ENCODE measurements around the gene CKAP4. TPM values are rescaled to one million over a fixed set of nuclear protein-coding genes. Genes with fewer than 3 reads are reported as not detected.

Gene CKAP4
- total and polyA plus RNA-seq, 4 donors, result 13.1 to 28.0 (median 25.2) TPM

- TF ChIP-seq RXRA (IDR thresholded peaks at IDR 0.05) (no peak), FOXA2 (IDR thresholded peaks at IDR 0.05) (no peak), GABPA (IDR thresholded peaks at IDR 0.05 in 1 of 2, conservative IDR thresholded peaks at IDR 0.05 in 1 of 2) (no peak), HNF4G (IDR thresholded peaks at IDR 0.05) (no peak), HNF4A (conservative IDR thresholded peaks at IDR 0.05) (no peak), RAD21 (IDR thresholded peaks at IDR 0.05) (no peak), FOXA1 (IDR thresholded peaks at IDR 0.05) (no peak)
- no peak for DNase-seq (ENCODE audit: low spot score)
- 88% methylated on average over 6 of the region's 6 CpGs for WGBS
- H3K4me3 ChIP-seq (ENCODE audit: low read depth in 1 of 3, low read length in 3 of 3), result no peak overlapping the region
- H3K27me3 ChIP-seq (ENCODE audit: control insufficient read depth in 4 of 4, insufficient read depth in 4 of 4, low read length in 3 of 4), result no peaks in the 10 kb centered on the region
- H3K9ac ChIP-seq (ENCODE audit: low read depth in 1 of 2, low read length in 2 of 2), result no peak overlapping the region
- no peak overlapping the region for H3K27ac ChIP-seq (ENCODE audit: low read depth in 1 of 2, low read length in 2 of 2)
- peaks cover 7 to 30% (median 17%) of the 10 kb centered on the region in 4 donors for H3K4me1 ChIP-seq (ENCODE audit: control insufficient read depth in 4 of 4, insufficient read depth in 4 of 4, low read length in 3 of 4)
- H3K36me3 ChIP-seq (ENCODE audit: control insufficient read depth in 4 of 4, insufficient read depth in 3 of 4, low read depth in 1 of 4, low read length in 3 of 4), result no peaks in the 10 kb centered on the region
- no peaks in the 10 kb centered on the region for H3K9me3 ChIP-seq (ENCODE audit: control insufficient read depth in 4 of 4, low read length in 3 of 4)
Observed at GRCh38 chr12:106273491-106273890, 25.7 kb upstream of the CKAP4 start.

- TF ChIP-seq EGR1 (IDR thresholded peaks at IDR 0.05; ENCODE audit: low read depth in 2 of 2), result no peak
- TF ChIP-seq SP1 (IDR thresholded peaks at IDR 0.05), result peak; percentile 65
- no peak for TF ChIP-seq GABPA (IDR thresholded peaks at IDR 0.05 in 1 of 2, conservative IDR thresholded peaks at IDR 0.05 in 1 of 2)
- TF ChIP-seq HNF4G (IDR thresholded peaks at IDR 0.05), result peak; percentile 65
- no peak for TF ChIP-seq CTCF (IDR thresholded peaks at IDR 0.05; ENCODE audit: low read depth, low read length, missing input control)
- TF ChIP-seq ATF3 (IDR thresholded peaks at IDR 0.05), result no peak
- peak; percentile 81 to 85 for TF ChIP-seq HNF4A (conservative IDR thresholded peaks at IDR 0.05)
- no peak for TF ChIP-seq MAX (IDR thresholded peaks at IDR 0.05)
- TF ChIP-seq RXRA (IDR thresholded peaks at IDR 0.05), result peak; percentile 24 to 28
- no peak for TF ChIP-seq FOXA1 (IDR thresholded peaks at IDR 0.05)
- no peak for TF ChIP-seq YY1 (IDR thresholded peaks at IDR 0.05)
- TF ChIP-seq RAD21 (IDR thresholded peaks at IDR 0.05), result no peak
- Histone ChIP-seq H3K27ac (ENCODE audit: low read depth in 1 of 2, low read length in 2 of 2) (no peak overlapping the region), H3K36me3 (ENCODE audit: control insufficient read depth in 4 of 4, insufficient read depth in 3 of 4, low read depth in 1 of 4, low read length in 3 of 4) (no peaks in the 10 kb centered on the region), H3K9me3 (ENCODE audit: control insufficient read depth in 4 of 4, low read length in 3 of 4) (no peaks in the 10 kb centered on the region), H3K9ac (ENCODE audit: low read depth in 1 of 2, low read length in 2 of 2) (no peak overlapping the region), H3K4me1 (ENCODE audit: control insufficient read depth in 4 of 4, insufficient read depth in 4 of 4, low read length in 3 of 4) (peaks cover 7 to 30% (median 17%) of the 10 kb centered on the region in 4 donors), H3K4me3 (ENCODE audit: low read depth in 1 of 3, low read length in 3 of 3) (no peak overlapping the region), H3K27me3 (ENCODE audit: control insufficient read depth in 4 of 4, insufficient read depth in 4 of 4, low read length in 3 of 4) (no peaks in the 10 kb centered on the region)
- 82% methylated on average over 5 of the region's 5 CpGs for WGBS
- no peak for DNase-seq (ENCODE audit: low spot score)
Observed at GRCh38 chr12:106271575-106272505, 24.0 kb upstream of the CKAP4 start.

- no peaks in the 10 kb centered on the region for H3K36me3 ChIP-seq (ENCODE audit: control insufficient read depth in 4 of 4, insufficient read depth in 3 of 4, low read depth in 1 of 4, low read length in 3 of 4)
- no peak overlapping the region for H3K9ac ChIP-seq (ENCODE audit: low read depth in 1 of 2, low read length in 2 of 2)
- no peak overlapping the region for H3K27ac ChIP-seq (ENCODE audit: low read depth in 1 of 2, low read length in 2 of 2)
- DNase-seq (ENCODE audit: low spot score), result no peak
- no peaks in the 10 kb centered on the region for H3K9me3 ChIP-seq (ENCODE audit: control insufficient read depth in 4 of 4, low read length in 3 of 4)
- H3K4me3 ChIP-seq (ENCODE audit: low read depth in 1 of 3, low read length in 3 of 3), result no peak overlapping the region
- no peaks in the 10 kb centered on the region for H3K27me3 ChIP-seq (ENCODE audit: control insufficient read depth in 4 of 4, insufficient read depth in 4 of 4, low read length in 3 of 4)
- peaks cover 0 to 18% (median 5%) of the 10 kb centered on the region in 4 donors for H3K4me1 ChIP-seq (ENCODE audit: control insufficient read depth in 4 of 4, insufficient read depth in 4 of 4, low read length in 3 of 4)
- WGBS, result 87% methylated on average over 7 of the region's 7 CpGs
- TF ChIP-seq EGR1 (IDR thresholded peaks at IDR 0.05; ENCODE audit: low read depth in 2 of 2) (no peak), HNF4A (conservative IDR thresholded peaks at IDR 0.05) (no peak), CTCF (IDR thresholded peaks at IDR 0.05; ENCODE audit: low read depth, low read length, missing input control) (no peak), SP1 (IDR thresholded peaks at IDR 0.05) (no peak), HNF4G (IDR thresholded peaks at IDR 0.05) (no peak), REST (IDR thresholded peaks at IDR 0.05) (no peak), TAF1 (conservative IDR thresholded peaks at IDR 0.05) (no peak), RAD21 (IDR thresholded peaks at IDR 0.05) (no peak), YY1 (IDR thresholded peaks at IDR 0.05) (no peak), FOXA1 (IDR thresholded peaks at IDR 0.05) (no peak), JUND (IDR thresholded peaks at IDR 0.05) (no peak), FOXA2 (IDR thresholded peaks at IDR 0.05) (no peak), GABPA (IDR thresholded peaks at IDR 0.05 in 1 of 2, conservative IDR thresholded peaks at IDR 0.05 in 1 of 2) (no peak)
Observed at GRCh38 chr12:106269150-106269771, 21.4 kb upstream of the CKAP4 start.
